CD8-positive, alpha-beta memory T cell (primary cell): ENCODE data around the gene CD40. TPM values are rescaled to one million over a fixed set of nuclear protein-coding genes. Genes with fewer than 3 reads are reported as not detected.
A peak's percentile ranks its signal among the peaks of the same experiment; 100 is the strongest.

Source experiments
- CTCF ChIA-PET: fragments of 350-600 bp; sonication (Branson Sonifier 250); formaldehyde crosslinking; loops from one replicate; lab custom pipeline; 2021; ENCODE audit warnings: antibody characterized with exemption; lab: Charles Lee
- POLR2A ChIA-PET: fragments of 350-600 bp; sonication (Branson Sonifier 250); formaldehyde crosslinking; loops from one replicate; lab custom pipeline; 2021; ENCODE audit warnings: antibody characterized with exemption; lab: Charles Lee
- DNase-seq, 5 donors: peaks; one replicate each; pipeline versions ENCODE4 v3.0.0 to v3.0.0-alpha.2; 2020 to 2022; ENCODE audit warnings: mixed read lengths in 1 of 5
- H3K27ac ChIP-seq: one replicate; pipeline ENCODE4 v1.7.0; 2013; ENCODE audit warnings: low read depth, mild to moderate bottlenecking, low read length, moderate library complexity
- H3K27me3 ChIP-seq: 2 replicates; pipeline ENCODE4 v1.7.0; 2013; ENCODE audit warnings: low read length, mild to moderate bottlenecking; ENCODE audit not compliant: insufficient read depth, poor library complexity, severe bottlenecking
- H3K36me3 ChIP-seq: 2 replicates; pipeline ENCODE4 v1.7.0; 2013; ENCODE audit warnings: mild to moderate bottlenecking, low read length, moderate library complexity; ENCODE audit not compliant: insufficient read depth
- H3K4me1 ChIP-seq: 2 replicates; pipeline ENCODE4 v1.7.0; 2013; ENCODE audit warnings: mild to moderate bottlenecking, low read length, moderate library complexity; ENCODE audit not compliant: insufficient read depth
- H3K4me3 ChIP-seq: 2 replicates; pipeline ENCODE4 v1.7.0; 2013; ENCODE audit warnings: mild to moderate bottlenecking, low read length
- H3K9me3 ChIP-seq: 2 replicates; pipeline ENCODE4 v1.7.0; 2013; ENCODE audit warnings: mild to moderate bottlenecking, low read length
- H3K27ac Mint-ChIP-seq, 8 donors: one replicate each; pipeline ENCODE4 v1.8.0; 2020 to 2021; ENCODE audit warnings: mixed read lengths in 8 of 8, mild to moderate bottlenecking in 6 of 8, inconsistent platforms in 3 of 8, moderate library complexity in 3 of 8
- H3K27me3 Mint-ChIP-seq, 2 donors: one replicate each; pipeline ENCODE4 v1.8.0; 2020 to 2021; ENCODE audit warnings: mixed read lengths in 2 of 2, mild to moderate bottlenecking in 1 of 2, moderate library complexity in 1 of 2
- H3K36me3 Mint-ChIP-seq, 3 donors: one replicate each; pipeline ENCODE4 v1.8.0; 2020 to 2021; ENCODE audit warnings: mixed read lengths in 3 of 3, inconsistent platforms in 1 of 3, mild to moderate bottlenecking in 1 of 3
- H3K4me1 Mint-ChIP-seq, 3 donors: one replicate each; pipeline ENCODE4 v1.8.0; 2020 to 2021; ENCODE audit warnings: mixed read lengths in 3 of 3, inconsistent platforms in 1 of 3, mild to moderate bottlenecking in 1 of 3
- H3K4me3 Mint-ChIP-seq, 7 donors: one replicate each; pipeline ENCODE4 v1.8.0; 2020 to 2021; ENCODE audit warnings: mixed read lengths in 7 of 7, mild to moderate bottlenecking in 6 of 7, moderate library complexity in 4 of 7, inconsistent platforms in 2 of 7
- H3K9me3 Mint-ChIP-seq, 5 donors: one replicate each; pipeline ENCODE4 v1.8.0; 2020 to 2022; ENCODE audit warnings: mixed read lengths in 5 of 5, mild to moderate bottlenecking in 3 of 5, moderate library complexity in 2 of 5, inconsistent platforms in 1 of 5
- polyA plus RNA-seq: library from polyadenylated mRNA; unstranded; fragments of 300-500 nt; fragmentation: Illumina TruSeq; gene quantifications from one replicate; pipeline ENCODE4 v1.2.3, GENCODE V29; 2021
- total RNA-seq, 2 experiments: library from RNA; stranded (reverse); gene quantifications; one replicate each; pipeline ENCODE4 v1.2.3, GENCODE V29; 2021

The CD40 gene
- total and polyA plus RNA-seq, 3 experiments from 2014 or later = 2.8 to 4.1 (median 3.5) TPM

DNA sequence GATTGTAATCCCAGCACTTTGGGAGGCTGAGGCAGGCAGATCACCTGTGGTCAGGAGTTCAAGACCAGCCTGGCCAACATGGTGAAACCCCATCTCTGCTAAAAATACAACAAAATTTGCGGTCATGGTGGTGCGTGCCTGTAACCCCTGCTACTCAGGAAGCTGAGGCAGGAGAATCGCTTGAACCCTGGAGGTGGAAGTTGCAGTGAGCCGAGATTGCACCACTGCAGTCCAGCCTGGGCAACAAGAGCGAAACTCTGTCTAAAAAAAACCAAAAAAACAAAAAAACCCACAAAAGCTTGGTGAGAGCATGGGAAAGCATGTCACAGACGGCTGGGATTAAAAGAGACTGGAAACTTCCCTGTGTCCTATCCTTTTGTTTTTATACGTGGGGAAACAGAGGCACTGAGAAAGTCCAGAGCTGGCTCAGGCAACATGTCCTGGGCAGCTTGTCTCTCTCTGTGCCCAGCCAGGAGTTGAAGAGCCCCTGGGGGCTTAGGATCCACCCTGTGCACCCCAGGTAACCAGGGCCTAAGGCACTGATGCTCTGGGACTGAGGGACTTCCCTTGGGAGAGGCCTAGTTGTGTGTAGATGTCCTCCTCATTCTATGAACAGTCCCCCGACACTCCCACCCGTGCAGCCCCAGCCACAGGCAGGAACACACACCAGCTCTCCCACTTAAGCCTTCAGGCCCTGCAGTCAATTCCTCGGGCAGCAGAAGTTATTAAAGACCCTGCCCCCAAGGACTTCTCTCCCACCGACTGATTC is 16.0 kb downstream of the CD40 start:
- Mint-ChIP-seq H3K4me3 (no peak overlapping the region), H3K27me3 (peaks cover 43 to 67% of the 10 kb centered on the region in 2 donors), H3K36me3 (no peaks in the 10 kb centered on the region), H3K4me1 (peaks cover 0 to 6% (median 0%) of the 10 kb centered on the region in 3 donors), H3K27ac (no peak overlapping the region), H3K9me3 (no peaks in the 10 kb centered on the region)
- H3K4me3 ChIP-seq = no peak overlapping the region
- CTCF ChIA-PET = no interaction called here
- no peak for DNase-seq
- no peaks in the 10 kb centered on the region for H3K36me3 ChIP-seq
- H3K27ac ChIP-seq = no peak overlapping the region
- H3K27me3 ChIP-seq = peaks cover 13% of the 10 kb centered on the region
- no peaks in the 10 kb centered on the region for H3K4me1 ChIP-seq
- no peaks in the 10 kb centered on the region for H3K9me3 ChIP-seq
- POLR2A ChIA-PET = no interaction called here

DNA sequence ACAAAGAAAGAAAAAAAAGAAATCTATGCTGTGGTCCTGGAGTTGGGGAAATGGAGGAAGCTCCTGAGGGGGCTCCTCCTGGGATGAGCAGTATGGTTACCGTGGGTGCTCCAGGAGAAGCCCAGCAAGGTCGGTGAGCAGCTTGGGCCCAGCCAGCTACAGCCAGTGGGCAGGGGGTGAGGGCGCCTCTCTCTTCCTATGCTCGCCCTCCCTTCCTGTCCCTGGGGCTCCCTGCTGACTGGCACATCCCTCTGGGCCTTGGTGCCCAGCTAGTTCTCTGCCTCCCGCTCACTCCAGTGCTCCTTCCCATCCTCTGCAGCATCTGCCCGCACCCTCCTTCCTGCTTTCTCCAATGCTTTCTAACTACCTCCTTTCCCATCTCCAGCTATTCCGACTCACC is 16.6 kb downstream of the CD40 start:
- no peaks in the 10 kb centered on the region for H3K9me3 Mint-ChIP-seq
- H3K27ac Mint-ChIP-seq = peak overlapping the region in 1 of 8 donors; percentile 24
- H3K4me1 Mint-ChIP-seq = peaks cover 0 to 6% (median 0%) of the 10 kb centered on the region in 3 donors
- Histone ChIP-seq H3K36me3 (no peaks in the 10 kb centered on the region), H3K27me3 (peaks cover 13% of the 10 kb centered on the region), H3K4me3 (no peak overlapping the region), H3K27ac (no peak overlapping the region), H3K4me1 (no peaks in the 10 kb centered on the region), H3K9me3 (no peaks in the 10 kb centered on the region)
- ChIA-PET CTCF (no interaction called here), POLR2A (no interaction called here)
- no peaks in the 10 kb centered on the region for H3K36me3 Mint-ChIP-seq
- no peak overlapping the region for H3K4me3 Mint-ChIP-seq
- DNase-seq = no peak
- peaks cover 41 to 74% of the 10 kb centered on the region in 2 donors for H3K27me3 Mint-ChIP-seq

DNA sequence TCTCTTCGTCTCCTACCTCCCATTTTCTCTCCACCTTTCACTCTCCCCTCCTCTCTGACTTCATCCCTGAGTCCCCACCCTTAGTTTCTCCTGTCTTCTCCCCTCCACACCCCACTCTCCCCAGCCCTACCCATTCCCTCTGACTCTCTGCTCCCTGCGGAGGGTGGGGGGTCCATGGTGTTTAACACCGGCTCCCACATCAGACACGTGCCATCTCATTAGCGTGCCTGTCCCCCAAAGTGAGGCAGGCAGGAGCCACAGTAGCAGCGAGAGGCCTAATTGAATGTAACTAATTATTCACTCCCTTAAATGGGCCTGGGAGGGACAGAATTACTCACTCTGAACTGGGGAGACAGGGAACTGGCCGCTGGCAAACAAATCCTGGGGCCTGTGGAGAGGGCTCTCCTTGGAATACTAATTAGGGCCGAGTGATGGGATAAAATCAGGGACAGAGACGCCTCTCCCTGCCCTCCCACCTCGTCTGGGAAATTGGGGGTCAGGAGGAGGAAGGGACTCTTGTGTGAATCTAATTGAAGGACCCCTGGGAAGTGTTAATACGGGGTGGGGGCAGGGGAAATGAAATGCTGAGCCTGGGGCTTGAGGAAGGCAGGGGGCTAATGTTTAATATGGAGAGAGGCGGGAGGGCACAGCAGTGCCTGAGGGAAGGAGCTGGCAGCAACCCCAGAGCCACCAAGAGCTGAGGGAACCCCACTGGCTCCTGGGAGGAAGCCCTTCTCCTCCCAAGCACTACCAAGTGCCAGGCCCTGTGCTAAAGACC is 17.9 kb downstream of the CD40 start:
- H3K9me3 Mint-ChIP-seq = no peaks in the 10 kb centered on the region
- peak overlapping the region in 1 of 8 donors; percentile 91 for H3K27ac Mint-ChIP-seq
- H3K9me3 ChIP-seq = no peaks in the 10 kb centered on the region
- no peaks in the 10 kb centered on the region for H3K4me1 ChIP-seq
- POLR2A ChIA-PET = no interaction called here
- H3K4me3 ChIP-seq = no peak overlapping the region
- no peak overlapping the region for H3K27ac ChIP-seq
- peaks cover 39 to 82% of the 10 kb centered on the region in 2 donors for H3K27me3 Mint-ChIP-seq
- peaks cover 0 to 6% (median 0%) of the 10 kb centered on the region in 3 donors for H3K4me1 Mint-ChIP-seq
- H3K36me3 Mint-ChIP-seq = no peaks in the 10 kb centered on the region
- H3K36me3 ChIP-seq = no peaks in the 10 kb centered on the region
- CTCF ChIA-PET = no interaction called here
- H3K4me3 Mint-ChIP-seq = no peak overlapping the region
- H3K27me3 ChIP-seq = peaks cover 13% of the 10 kb centered on the region
- DNase-seq = no peak

DNA sequence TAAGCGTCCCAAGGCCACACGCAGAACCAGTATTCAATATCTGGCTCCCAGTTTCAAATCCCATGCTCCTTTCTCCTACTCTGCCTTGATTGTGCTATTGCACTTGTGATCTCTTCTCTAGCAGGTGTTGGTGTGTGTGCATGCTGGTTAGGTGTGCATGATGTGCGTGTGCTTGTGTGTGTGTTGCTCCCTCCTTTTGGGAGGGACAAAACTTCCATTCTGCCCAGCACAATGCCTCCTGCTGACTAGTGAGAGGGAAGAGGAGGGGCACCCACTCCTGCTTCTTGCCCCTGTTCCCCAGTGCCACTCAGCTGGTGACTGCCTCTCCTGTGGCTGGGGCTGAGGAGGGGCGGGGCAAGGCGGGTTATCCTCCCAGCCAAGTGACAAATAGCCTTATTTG is 19.7 kb downstream of the CD40 start:
- Mint-ChIP-seq H3K27me3 (peaks cover 37 to 86% of the 10 kb centered on the region in 2 donors), H3K4me3 (no peak overlapping the region), H3K4me1 (peaks cover 0 to 2% (median 0%) of the 10 kb centered on the region in 3 donors), H3K36me3 (no peaks in the 10 kb centered on the region), H3K9me3 (no peaks in the 10 kb centered on the region), H3K27ac (no peak overlapping the region)
- peaks cover 7% of the 10 kb centered on the region for H3K27me3 ChIP-seq
- CTCF ChIA-PET = no interaction called here
- H3K4me3 ChIP-seq = no peak overlapping the region
- H3K9me3 ChIP-seq = no peaks in the 10 kb centered on the region
- H3K36me3 ChIP-seq = no peaks in the 10 kb centered on the region
- H3K27ac ChIP-seq = no peak overlapping the region
- no peaks in the 10 kb centered on the region for H3K4me1 ChIP-seq
- no peak for DNase-seq
- POLR2A ChIA-PET = no interaction called here

DNA sequence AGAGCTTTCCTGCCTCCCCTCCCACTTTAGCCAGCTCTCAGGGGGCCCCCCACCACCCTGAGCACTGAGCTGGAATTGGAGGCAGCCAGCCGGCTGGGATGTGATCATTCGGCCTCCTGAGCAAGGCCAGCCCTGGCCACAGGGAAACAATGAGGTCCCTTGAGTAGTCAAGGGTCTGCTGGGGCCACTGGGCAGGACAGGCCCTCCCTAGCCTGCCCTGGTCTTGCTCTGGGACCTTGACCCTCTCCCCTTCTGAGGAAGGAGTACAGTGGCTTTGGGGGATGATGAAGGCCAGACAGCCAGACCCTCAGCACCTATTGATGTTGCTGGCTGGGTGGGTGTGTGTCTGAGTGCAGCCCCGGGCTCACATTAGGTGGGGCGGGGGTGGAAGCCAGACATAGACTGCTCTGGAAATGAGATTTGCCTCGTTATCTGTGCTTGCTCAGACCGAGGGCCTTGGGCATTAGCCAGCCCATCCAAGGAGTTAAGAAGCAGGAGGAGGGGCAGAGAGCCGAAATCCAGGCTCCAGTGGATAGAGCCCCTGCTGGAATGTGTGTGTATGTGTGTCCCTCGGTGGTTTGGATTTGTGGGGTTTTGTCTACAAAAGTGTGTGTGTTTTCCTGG is 21.3 kb downstream of the CD40 start:
- no peak overlapping the region for H3K27ac ChIP-seq
- CTCF ChIA-PET = interaction anchor here (1.3 kb wide), 2 partner anchors 11 to 23 kb away, joined by 3 to 4 read pairs; no protein-coding TSS in a partner anchor
- Mint-ChIP-seq H3K4me3 (no peak overlapping the region), H3K27me3 (peaks cover 35 to 82% of the 10 kb centered on the region in 2 donors), H3K27ac (no peak overlapping the region), H3K4me1 (no peaks in the 10 kb centered on the region), H3K9me3 (no peaks in the 10 kb centered on the region), H3K36me3 (no peaks in the 10 kb centered on the region)
- no peak overlapping the region for H3K4me3 ChIP-seq
- no peaks in the 10 kb centered on the region for H3K4me1 ChIP-seq
- POLR2A ChIA-PET = no interaction called here
- H3K36me3 ChIP-seq = no peaks in the 10 kb centered on the region
- H3K9me3 ChIP-seq = no peaks in the 10 kb centered on the region
- peaks cover 6% of the 10 kb centered on the region for H3K27me3 ChIP-seq
- DNase-seq = no peak

DNA sequence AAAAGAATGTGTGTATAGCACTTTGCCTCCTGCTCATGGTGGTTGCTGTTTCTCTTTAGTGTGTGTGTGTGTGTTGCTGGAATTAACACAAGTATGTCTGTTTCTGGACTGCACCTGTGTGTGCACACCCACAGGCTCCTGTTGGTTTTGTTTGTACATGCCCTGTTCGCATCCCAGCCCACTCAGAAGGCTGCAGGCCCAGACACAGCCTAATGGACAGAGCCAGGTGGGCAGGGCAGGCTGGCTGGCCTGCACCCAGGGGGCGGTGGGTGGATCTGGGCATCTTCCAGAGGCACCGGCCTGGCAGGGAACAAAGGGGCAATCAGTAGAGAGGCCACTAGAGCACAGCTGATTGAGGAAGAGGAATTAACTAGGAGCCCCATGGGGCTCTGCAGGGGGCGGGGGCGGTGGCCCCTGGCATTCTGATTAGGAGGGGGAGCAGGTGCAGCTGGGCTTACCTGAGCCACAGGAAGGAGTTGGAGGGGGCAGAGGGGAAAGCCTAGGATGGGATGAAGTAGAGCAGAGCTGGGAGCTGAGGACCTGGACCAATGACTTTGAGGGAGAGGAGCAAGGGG is 21.9 kb downstream of the CD40 start:
- DNase-seq = no peak
- Histone ChIP-seq H3K36me3 (no peaks in the 10 kb centered on the region), H3K4me1 (no peaks in the 10 kb centered on the region), H3K27me3 (peaks cover 5% of the 10 kb centered on the region), H3K9me3 (no peaks in the 10 kb centered on the region), H3K27ac (no peak overlapping the region), H3K4me3 (no peak overlapping the region)
- Mint-ChIP-seq H3K4me3 (no peak overlapping the region), H3K4me1 (no peaks in the 10 kb centered on the region), H3K9me3 (no peaks in the 10 kb centered on the region), H3K27me3 (peaks cover 40 to 80% of the 10 kb centered on the region in 2 donors), H3K27ac (no peak overlapping the region), H3K36me3 (no peaks in the 10 kb centered on the region)
- CTCF ChIA-PET = interaction anchor here (1.3 kb wide), 1 partner anchor 10 kb away, joined by 3 read pairs; no protein-coding TSS in a partner anchor
- POLR2A ChIA-PET = no interaction called here

DNA sequence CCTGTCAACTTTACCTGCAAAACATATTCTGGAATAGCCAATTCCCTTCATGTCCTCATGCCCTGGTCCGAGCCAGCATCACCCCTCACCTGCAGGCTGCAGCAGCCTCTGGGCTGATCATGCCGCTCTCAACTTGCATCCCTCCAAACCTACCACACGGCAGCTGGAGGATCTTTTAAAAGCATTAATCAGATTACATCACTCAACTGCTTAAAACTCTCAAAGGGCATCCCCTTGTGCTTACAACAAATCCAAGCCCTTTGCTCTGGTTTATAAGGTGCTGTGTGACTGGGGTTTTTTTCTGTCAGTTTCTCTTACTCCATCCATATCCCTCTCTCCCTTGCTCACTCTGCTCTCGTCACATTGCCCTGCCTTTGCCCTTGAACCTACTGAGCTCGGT is 24.0 kb downstream of the CD40 start:
- H3K27me3 Mint-ChIP-seq = peaks cover 36 to 66% of the 10 kb centered on the region in 2 donors
- H3K4me1 Mint-ChIP-seq = no peaks in the 10 kb centered on the region
- POLR2A ChIA-PET = no interaction called here
- H3K36me3 Mint-ChIP-seq = no peaks in the 10 kb centered on the region
- Histone ChIP-seq H3K27me3 (peaks cover 5% of the 10 kb centered on the region), H3K36me3 (no peaks in the 10 kb centered on the region), H3K4me1 (no peaks in the 10 kb centered on the region), H3K9me3 (no peaks in the 10 kb centered on the region), H3K4me3 (no peak overlapping the region), H3K27ac (no peak overlapping the region)
- H3K4me3 Mint-ChIP-seq = no peak overlapping the region
- H3K9me3 Mint-ChIP-seq = no peaks in the 10 kb centered on the region
- no peak for DNase-seq
- CTCF ChIA-PET = no interaction called here
- H3K27ac Mint-ChIP-seq = peak overlapping the region in 1 of 8 donors; percentile 21
